Calu3 (cell line): ENCODE results near the gene SLC49A3. TPM values are rescaled to one million over a fixed set of nuclear protein-coding genes. Genes with fewer than 3 reads are reported as not detected.

Source experiments
- BruUV-seq: library from RNA; stranded (reverse); fragments of 400-500 nt; replicated peaks from 2 replicates; lab custom pipeline; 2021; lab: Mats Ljungman, UMichigan
- CTCF ChIA-PET: fragments of 300-600 bp; sonication (Branson Sonifier 250); formaldehyde crosslinking; loops from one replicate; lab custom pipeline; 2022; ENCODE audit warnings: antibody characterized with exemption; lab: Charles Lee
- DNase-seq: peaks from one replicate; pipeline ENCODE4 v3.0.0; 2022
- H3K27ac Mint-ChIP-seq: one replicate; pipeline ENCODE4 v1.8.0; 2022; ENCODE audit warnings: mixed read lengths; ENCODE audit not compliant: unreplicated experiment
- H3K27me3 Mint-ChIP-seq: one replicate; pipeline ENCODE4 v1.8.0; 2022; ENCODE audit warnings: mixed read lengths; ENCODE audit not compliant: unreplicated experiment
- H3K36me3 Mint-ChIP-seq: one replicate; pipeline ENCODE4 v1.8.0; 2022; ENCODE audit warnings: mild to moderate bottlenecking, moderate library complexity, mixed read lengths; ENCODE audit not compliant: insufficient read depth, unreplicated experiment
- H3K4me1 Mint-ChIP-seq: one replicate; pipeline ENCODE4 v1.8.0; 2022; ENCODE audit warnings: mild to moderate bottlenecking, low read depth, mixed read lengths; ENCODE audit not compliant: unreplicated experiment
- H3K4me3 Mint-ChIP-seq: one replicate; pipeline ENCODE4 v1.8.0; 2022; ENCODE audit warnings: mild to moderate bottlenecking, low read depth, moderate library complexity, mixed read lengths; ENCODE audit not compliant: unreplicated experiment
- H3K9me3 Mint-ChIP-seq: one replicate; pipeline ENCODE4 v1.8.0; 2022; ENCODE audit warnings: low read depth, mixed read lengths; ENCODE audit not compliant: unreplicated experiment
- CTCF ChIP-seq: fragments of 200-600 bp; IDR thresholded peaks from one replicate; pipeline ENCODE4 v1.8.0; 2022; ENCODE audit warnings: antibody characterized with exemption; ENCODE audit not compliant: unreplicated experiment
- intact Hi-C: fragments of 100-400 bp; cut with micrococcal nuclease; formaldehyde crosslinking; loops from one replicate; pipeline ENCODE4 v1.10.0; 2022; ENCODE audit not compliant: unreplicated experiment
- total RNA-seq: library from RNA; stranded (reverse); gene quantifications from 2 replicates; pipeline ENCODE4 v1.2.3, GENCODE V29; 2022

SLC49A3 gene
- total RNA-seq, 1 experiment from 2014 or later = 0.40 TPM

GRCh38 chr4:680091-680490 lies 8.9 kb downstream of the SLC49A3 start:
- intact Hi-C loops = no loop called here

GRCh38 chr4:679629-680028 lies 9.3 kb downstream of the SLC49A3 start:
- Mint-ChIP-seq H3K4me3 (no peak overlapping the region), H3K27me3 (no peaks in the 10 kb centered on the region), H3K27ac (no peak overlapping the region), H3K4me1 (peaks cover 9% of the 10 kb centered on the region), H3K9me3 (no peaks in the 10 kb centered on the region), H3K36me3 (peaks cover 44% of the 10 kb centered on the region)
- no peak for DNase-seq
- CTCF ChIA-PET = no interaction called here
- intact Hi-C loops = no loop called here
- BruUV-seq = no TSS peak
- no peak for TF ChIP-seq CTCF

More at GRCh38 chr4:680091-680490, 8.9 kb downstream of the SLC49A3 start:
- no peak for TF ChIP-seq CTCF
- DNase-seq = no peak
- CTCF ChIA-PET = interaction anchor here (0.6 kb wide), 1 partner anchor 642 kb away, joined by 5 read pairs; no protein-coding TSS in a partner anchor
- Mint-ChIP-seq H3K36me3 (peaks cover 40% of the 10 kb centered on the region), H3K4me3 (peak overlapping the region; percentile 56), H3K9me3 (no peaks in the 10 kb centered on the region), H3K27me3 (no peaks in the 10 kb centered on the region), H3K4me1 (peaks cover 9% of the 10 kb centered on the region), H3K27ac (no peak overlapping the region)
- BruUV-seq = no TSS peak

- BruUV-seq = no TSS peak
- Mint-ChIP-seq H3K4me3 (no peak overlapping the region), H3K4me1 (peaks cover 9% of the 10 kb centered on the region), H3K9me3 (no peaks in the 10 kb centered on the region), H3K27me3 (no peaks in the 10 kb centered on the region), H3K27ac (no peak overlapping the region), H3K36me3 (peaks cover 50% of the 10 kb centered on the region)
- no peak for TF ChIP-seq CTCF
- CTCF ChIA-PET = no interaction called here
- DNase-seq = no peak
- intact Hi-C loops = no loop called here
Observed at GRCh38 chr4:679104-679481, 9.9 kb downstream of the SLC49A3 start.

- peaks cover 10% of the 10 kb centered on the region for H3K4me1 Mint-ChIP-seq
- CTCF ChIA-PET = no interaction called here
- no peak for TF ChIP-seq CTCF
- H3K9me3 Mint-ChIP-seq = no peaks in the 10 kb centered on the region
- BruUV-seq = no TSS peak
- no peaks in the 10 kb centered on the region for H3K27me3 Mint-ChIP-seq
- peak overlapping the region; percentile 78 for H3K27ac Mint-ChIP-seq
- intact Hi-C loops = no loop called here
- no peak for DNase-seq
- peak overlapping the region; percentile 49 for H3K4me3 Mint-ChIP-seq
- peaks cover 56% of the 10 kb centered on the region for H3K36me3 Mint-ChIP-seq
Observed at GRCh38 chr4:678331-679103, 10.4 kb downstream of the SLC49A3 start.
